CD4-positive, alpha-beta T cell treated with Interferon gamma for 1 hour (primary cell): ENCODE data around the gene ROM1.
"Not testable (repeated sequence)": the region's sequence is repeated elsewhere in the genome, so short reads cannot be mapped to it uniquely, and the experiment has no call there.

ENCODE experiments used
- DNase-seq: peaks from one replicate; pipeline ENCODE4 v3.0.0-alpha.2; 2020

Gene ROM1

DNA sequence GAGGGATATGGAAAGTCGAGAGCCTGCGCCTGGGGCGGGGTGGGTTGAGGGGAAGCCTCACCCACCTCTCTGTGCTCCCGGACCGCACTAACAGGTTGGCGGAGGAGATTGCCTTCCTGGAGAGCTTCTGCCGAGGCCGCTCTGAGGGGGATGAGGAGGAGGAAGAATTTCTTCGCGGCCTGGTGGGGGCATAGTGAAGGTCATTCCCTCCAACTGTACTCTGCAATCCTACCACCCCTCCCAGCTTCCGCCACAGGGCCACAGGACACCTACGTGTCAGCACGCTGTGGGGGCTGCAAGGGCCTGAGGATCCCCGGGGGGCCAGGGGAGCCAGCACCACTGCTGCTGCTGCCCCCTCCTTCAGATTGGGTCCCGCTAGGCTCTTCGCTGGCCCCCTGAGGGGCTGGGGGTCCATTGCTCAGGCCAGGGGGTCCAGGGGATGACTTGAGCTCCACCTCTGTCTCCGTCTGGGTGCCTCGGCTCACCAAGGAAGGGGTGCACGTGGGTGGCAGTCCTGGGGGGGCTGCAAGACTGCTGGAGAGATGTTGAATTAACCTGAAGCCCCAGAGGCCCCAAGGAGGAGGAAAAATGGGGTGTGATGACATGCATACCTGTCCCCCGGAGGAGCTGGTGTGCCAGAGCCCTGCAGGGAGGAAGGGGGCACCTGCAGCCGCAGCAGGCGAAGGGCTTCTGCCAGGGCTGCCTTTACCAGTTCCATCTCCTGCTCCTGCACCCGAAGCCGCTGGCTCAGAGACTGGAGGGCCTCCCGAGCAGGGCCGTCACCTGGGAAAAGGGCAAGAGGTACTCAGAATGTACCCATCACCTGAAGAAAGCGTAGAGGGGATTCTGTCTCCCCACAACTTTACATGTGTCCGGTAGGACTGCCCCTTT lies 2.0 kb upstream of the ROM1 start:
- DNase-seq: no peak

DNA sequence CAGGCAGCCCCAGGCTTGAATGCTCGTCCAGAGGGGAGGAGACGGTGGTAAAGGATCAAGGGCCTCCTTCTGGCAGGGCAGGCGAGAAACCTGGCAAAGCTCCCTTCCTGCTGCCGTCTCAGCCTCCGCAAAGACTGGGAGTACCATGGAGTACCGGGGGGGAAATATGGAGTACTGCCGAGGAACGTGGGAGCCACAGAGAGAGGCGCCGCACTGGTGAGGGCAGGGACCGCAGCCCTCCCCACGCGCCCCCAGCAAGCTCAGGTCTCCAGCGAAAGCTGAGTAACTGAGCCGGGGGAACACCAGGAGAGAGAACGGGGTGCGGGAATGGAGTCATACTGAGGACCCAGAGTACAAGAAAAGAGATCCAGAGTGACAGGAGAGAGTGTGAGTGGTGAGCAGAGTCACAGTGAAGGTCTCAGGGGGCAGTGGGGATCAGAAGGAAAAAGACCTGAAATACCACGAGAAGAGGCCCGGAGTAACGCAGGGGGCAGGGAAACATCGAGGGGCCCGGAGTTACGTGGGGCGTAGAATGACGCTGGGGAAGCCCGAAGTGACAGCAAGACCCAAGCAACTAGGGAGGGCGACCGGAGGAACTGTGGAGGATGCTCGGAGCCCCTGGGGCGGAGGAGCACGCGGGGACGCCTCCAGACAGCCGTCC lies 1.2 kb upstream of the ROM1 start:
- DNase-seq: peak; percentile 69

DNA sequence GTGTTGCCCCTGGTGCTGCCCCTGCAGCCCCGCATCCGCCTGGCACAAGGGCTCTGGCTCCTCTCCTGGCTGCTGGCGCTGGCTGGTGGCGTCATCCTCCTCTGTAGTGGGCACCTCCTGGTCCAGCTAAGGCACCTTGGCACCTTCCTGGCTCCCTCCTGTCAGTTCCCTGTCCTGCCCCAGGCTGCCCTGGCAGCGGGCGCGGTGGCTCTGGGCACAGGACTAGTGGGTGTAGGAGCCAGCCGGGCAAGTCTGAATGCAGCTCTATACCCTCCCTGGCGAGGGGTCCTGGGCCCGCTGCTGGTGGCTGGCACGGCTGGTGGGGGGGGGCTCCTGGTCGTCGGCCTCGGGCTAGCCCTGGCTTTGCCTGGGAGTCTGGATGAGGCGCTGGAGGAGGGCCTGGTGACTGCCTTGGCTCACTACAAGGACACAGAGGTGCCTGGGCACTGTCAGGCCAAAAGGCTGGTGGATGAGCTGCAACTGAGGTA lies 278 bp downstream of the ROM1 start:
- DNase-seq: no peak

DNA sequence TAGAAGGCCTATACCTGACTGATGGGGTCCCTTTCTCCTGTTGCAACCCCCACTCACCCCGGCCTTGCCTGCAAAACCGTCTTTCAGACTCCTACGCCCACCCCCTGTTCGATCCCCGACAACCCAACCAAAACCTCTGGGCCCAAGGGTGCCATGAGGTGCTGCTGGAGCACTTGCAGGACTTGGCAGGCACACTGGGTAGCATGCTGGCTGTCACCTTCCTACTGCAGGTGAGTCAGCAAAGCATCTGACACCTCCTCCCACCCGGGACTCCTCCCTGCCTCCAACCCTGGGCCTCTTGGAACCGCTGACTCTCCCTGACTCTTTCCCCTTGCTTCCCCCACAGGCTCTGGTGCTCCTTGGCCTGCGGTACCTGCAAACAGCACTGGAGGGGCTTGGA lies 1.2 kb downstream of the ROM1 start:
- DNase-seq: no peak

DNA sequence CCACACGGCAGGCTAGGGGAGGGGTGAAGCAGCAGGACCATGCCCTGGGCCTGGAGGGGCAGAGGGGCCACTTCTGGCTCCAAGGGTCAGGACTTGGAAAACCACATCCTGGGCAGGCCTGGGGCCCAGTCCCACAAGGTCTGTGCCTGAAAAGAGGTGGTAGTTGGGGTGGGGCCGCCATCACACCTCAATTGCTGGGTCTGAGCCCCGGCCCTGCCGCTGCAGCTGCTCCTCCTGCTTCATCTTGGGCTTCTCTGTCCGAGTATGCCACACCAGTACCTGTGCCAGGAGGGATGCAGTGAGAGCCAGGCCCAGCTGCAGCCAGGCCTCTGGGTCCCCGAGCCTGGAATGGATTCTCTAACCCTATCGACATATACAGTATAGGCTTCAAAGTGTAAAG lies 2.5 kb downstream of the ROM1 start:
- no peak for DNase-seq

DNA sequence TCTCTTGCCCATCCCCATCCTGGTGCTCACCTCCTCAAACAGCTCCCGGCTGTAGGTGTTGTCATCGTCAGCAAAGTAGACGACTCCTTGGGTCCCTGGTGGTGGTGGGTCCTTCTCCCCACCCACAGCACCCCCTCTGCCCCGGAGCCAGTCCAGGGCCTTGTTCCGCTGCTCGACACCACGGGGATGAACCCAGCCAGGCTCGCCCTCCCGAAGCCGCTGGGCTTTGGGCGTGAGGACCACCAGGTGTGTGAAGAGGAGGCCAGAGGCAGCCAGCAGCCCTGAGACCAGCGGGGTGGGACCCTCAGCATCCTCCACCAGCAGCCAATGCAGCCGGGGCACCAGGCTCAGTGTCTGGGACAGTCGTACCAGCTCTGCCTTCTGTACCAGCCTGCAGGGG lies 3.9 kb downstream of the ROM1 start:
- not testable (repeated sequence) for DNase-seq

DNA sequence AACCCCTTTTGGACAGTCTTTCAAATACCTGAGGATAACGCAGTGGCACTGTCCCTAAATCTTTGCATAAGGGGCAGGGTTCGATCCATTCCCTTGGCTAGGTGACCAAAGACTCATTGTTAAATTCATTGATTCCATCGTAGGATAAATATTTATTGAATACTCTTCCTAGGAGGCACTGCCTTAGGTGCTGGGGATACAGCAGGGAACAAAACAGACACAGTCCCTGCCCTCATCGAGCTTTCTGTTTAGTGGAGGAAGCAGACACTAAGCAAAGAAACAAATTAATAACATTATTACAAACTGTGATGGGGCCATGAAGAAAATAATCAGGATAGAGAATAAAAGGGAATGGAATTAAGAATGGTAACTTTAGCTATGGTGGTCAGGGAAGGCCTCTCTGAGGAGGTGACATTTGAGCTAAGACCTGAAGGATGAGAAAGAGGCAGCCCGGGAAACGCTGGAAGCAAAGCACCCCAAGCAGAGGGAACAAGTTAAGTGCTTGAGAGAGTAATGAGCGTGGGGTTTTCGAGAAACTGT lies 8.0 kb downstream of the ROM1 start:
- no peak for DNase-seq

DNA sequence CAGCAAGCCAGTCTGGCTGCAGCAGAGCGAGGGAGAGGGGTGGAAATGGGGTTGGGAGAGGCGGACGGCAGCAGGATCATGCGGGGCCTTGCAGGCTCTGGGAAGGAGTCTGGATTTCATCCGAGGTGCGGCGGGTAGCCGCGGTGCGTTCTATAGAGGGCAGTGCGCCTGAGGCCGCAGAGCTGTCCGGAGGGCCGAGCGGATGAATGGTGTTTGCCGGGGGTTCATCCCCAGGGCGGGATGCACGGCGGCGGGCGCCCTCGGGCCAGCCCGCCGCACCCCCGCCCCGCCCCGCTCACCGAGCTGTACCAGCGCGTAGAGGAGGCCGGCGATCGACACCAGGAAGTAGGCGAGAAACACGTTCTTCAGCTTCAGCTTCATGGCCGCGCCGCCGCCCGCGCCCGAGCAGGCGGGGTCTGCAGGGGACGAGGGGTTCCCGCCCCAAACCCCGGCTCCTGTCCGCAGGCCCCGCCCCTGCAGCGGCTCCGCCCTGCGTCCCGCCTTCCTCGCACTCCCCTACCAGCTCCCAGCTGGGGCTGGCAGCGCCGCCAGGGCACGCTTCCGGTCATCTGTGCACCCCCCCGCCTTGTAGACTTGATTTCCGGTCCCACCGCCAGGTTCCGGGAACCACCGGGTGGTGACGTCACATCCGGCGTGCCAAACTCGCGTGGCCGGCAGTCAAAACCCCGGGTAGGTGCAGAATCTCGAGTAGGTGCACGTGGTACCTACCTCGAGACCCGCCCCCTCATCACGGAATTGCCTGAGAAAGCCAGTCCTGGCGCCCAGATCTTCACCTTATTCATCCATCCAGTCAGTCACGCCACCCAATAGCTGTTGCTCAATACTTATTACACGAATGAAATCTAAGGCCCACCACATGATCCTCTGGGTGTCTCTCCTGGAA lies 8.8 kb downstream of the ROM1 start, which contains the start of gene B3GAT3:
Gene B3GAT3 (minus strand): TSS at position 420 of the 904 bp plus-strand sequence. CDS start 39 bp downstream, at position 381.
- peak; percentile 98 for DNase-seq

DNA sequence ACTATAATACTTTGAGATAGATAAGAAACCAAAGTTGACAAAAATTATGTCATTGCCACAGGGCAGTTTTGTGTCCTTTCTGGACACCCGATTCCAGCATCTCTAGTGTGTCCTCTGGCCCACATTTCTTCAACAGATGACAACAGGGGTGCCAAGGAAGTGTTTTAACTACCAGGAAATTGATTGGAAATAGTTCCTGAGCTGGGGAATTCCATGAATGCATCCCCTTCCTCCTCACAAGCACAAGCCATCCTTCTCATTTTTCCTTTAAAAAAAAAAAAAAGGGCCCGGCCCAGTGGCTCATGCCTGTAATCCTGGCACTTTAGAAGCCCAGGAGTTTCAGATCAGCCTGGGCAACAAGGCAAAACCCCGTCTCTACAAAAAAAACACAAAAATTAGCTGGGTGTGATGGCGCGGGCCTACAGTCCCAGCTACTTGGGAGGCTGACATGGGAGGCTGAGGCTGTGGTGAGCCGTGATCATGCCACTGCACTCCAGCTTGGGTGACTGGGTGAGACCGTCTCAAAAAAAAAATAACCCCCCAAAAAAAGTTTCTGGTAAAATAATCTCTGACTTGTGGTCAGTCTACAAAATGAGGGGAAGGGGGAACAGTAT lies 9.5 kb downstream of the ROM1 start:
- DNase-seq: no peak

DNA sequence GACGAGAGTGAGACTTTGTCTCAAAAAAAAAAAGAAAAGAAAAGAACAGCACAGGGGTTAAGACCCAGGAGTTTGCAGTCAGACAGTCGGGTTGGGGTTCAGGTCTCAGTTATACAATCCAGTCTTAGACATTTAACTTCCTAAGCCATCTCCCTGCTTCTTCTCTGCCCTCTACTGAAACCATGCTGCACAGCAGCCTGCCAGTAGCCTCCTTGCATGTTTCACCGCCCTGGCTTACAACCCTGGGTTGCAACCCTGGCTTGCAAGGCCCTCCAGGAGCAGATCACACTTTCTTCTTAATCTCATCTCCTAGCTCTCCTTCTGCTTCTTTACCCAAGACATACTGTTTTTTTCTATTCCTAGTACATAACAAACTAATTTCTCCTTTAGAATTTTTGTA lies 14.7 kb downstream of the ROM1 start:
- no peak for DNase-seq

DNA sequence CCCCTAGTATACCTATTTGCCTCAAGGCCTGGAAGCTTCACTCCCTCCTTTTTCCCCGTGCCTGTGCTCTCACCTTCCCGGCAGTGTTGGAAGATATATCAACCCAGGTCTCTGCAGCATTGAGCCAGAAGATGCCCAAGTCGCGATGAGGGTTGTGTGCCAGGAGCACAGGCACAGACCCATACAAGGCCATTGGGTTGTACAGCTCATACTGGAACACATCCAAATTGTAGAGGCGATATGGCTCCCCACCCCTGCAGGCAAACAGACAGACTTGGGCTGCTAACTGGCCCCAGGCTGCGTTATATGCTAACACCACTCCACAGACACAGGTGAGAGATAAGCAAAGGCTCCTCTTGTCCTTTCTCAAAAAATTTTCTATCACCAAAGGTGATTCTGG lies 19.4 kb downstream of the ROM1 start:
- DNase-seq: no peak

DNA sequence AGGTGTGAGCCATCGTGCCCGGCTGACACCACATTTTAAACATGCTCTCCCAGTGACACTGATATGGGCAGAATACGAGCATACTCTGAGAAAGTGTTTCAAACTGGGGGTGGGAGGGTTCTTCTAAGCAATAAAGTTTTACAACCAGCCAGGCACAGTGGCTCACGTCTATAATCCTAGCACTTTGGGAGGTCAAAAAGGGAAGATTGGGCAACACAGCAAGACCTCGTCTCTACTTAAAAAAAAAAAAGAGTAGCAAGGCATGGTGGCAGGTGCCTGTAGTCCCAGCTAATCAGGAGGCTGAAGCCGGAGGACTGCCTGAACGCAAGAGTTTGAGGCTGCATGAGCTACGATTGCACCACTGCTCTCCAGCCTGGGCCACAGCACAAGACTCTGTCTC lies 31.2 kb downstream of the ROM1 start:
- no peak for DNase-seq

DNA sequence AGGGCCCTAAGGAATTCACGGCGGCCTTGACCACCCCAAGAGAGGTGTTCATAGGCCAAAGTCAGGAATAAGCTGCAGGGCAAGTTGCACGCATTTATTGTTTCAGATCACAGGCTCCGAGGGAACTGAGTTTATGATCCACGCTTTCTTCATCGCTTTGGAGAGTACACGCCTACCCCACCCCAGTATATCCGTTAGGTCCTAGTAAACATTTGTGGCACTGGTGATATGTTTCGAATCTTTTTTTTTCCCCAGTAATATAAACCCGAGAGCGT lies 32.6 kb downstream of the ROM1 start:
- no peak for DNase-seq

DNA sequence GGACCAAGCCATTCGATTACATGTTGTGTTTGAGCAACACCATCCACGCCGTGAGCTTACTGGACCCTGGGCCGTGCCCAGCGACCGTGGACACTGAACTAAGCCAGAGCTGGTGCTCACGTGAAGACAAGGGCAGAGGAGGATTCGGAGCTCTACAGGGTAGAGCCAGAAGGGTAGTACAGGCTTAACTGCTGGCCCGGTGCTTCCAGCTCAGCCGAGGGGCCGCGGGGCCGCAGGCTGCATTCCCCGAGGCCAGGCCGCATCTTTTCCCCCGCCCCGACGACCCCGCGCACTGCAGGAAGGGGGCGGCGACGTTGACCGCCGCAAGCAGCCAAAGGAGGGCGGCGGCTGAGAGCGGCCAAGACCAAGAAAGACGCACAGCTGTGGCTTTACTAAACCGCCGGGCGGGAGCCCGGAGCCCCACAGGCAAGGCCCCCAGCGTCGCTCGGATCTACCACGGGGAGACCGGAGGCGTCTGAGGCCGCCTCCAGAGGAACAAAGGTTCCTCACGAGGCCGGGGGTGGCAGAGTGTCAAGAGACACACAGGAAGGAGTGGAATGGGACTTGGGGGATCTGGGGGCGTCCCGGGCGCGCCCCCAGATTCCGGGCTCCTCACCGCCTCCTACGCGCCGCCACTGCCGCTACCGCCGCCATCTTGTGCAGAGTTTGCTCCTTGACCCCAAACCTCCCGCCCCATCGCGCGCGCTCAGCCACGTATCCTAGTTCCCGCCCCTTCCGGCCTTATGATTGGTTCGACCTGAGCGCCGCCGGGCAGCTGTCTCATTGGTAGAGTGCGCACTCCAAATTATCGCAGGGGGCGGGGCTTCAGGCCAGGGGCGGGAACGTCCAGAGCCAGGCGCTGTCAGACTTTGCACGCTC lies 33.1 kb downstream of the ROM1 start, which contains the start of gene GANAB:
Gene GANAB (minus strand): TSS at position 668 of the 879 bp plus-strand sequence. CDS start 14 bp downstream, at position 654.
- peak; percentile 98 for DNase-seq

DNA sequence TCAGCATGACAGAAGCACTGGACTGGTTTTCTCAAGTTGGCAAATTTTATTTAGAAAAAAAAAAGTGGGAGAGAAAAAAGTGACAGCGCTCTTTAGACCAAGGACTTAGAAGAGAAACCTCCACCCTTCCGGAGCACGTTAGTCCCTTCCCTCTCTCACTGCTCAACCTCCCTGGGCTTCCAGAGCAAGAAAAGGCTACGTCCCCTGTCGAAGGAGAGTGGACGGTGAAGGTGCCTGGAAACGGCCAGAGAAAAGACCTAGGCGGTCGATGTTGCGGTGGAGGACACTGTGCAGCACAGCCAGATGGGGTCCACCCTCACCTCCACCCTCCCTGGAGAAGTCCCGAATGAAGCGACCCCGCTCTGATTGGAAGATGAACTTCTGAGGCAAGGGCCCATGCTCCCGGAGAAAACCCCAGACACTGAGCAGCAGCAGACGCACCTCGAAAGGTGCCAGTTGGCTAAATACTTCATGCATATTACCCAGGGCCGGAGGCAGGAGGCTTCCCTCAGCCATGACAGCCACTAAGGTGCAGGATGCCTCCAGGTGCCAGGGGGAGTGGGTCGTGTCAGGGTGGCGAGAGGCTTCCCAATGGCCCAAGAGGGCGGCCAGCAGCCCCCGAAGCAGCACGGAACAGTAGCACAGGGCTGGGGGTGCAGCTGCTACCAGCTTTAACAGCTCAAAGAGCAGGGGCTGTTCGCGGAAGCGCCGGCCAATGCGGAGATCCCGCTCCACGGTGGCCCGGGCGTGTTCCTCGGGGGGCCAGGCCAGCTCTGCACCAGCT lies 34.0 kb downstream of the ROM1 start:
- DNase-seq: no peak

DNA sequence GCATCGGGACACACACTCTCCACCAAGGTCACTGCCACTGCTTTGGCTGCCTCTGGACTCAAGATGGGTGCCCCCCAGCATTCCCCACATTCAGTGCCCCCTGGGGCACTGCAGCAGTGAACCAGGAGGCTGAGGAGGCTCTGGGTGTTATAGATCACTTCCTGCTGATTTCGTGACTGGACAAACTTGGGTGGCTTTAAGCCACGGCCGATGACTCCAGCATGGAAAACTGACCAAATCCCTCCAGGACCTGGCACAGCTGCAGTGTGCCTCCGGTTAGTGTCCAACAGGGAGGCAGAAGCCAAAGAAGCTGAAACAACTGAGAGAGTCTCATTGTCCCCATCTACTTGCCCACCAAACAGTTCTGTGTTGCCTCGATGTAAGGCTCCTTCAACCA lies 34.5 kb downstream of the ROM1 start:
- DNase-seq: no peak

DNA sequence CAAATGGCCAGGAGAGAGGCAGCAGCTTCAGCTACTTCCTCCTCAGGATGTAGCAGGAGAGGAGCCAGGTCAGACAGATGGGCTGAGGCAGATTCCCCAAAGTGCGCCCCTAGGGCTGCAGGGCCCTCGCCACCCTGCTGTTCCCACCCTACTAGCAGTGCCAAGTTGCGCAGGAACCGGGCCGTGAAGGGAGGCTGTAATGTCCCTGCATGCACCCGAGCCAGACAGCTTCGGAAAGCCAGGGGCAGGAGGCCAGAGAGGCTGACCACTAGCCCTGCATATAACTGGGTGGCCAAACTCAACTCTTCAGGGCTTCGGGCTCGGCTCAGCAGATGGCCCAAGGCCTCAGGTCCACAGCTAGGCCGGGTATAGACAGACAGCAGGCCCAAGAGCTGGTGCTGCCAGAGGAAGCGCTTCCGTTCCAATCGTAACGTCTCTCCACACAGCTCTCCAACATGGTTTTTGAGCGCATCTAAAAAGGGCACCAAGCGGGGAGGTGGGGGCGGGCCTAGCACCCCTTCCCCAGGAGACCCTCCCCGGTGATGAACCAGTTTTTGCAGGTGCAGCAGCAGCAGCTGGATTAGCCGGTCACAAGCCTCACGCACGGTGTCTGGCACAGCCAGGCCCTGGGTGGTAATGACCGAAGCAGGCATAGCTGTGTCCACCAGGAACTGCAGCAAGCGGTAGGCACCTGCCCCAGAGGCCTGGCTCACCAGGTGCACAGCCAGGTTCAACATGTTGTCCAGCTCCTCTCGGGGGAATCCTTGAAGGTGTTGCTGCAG lies 35.3 kb downstream of the ROM1 start:
- no peak for DNase-seq

DNA sequence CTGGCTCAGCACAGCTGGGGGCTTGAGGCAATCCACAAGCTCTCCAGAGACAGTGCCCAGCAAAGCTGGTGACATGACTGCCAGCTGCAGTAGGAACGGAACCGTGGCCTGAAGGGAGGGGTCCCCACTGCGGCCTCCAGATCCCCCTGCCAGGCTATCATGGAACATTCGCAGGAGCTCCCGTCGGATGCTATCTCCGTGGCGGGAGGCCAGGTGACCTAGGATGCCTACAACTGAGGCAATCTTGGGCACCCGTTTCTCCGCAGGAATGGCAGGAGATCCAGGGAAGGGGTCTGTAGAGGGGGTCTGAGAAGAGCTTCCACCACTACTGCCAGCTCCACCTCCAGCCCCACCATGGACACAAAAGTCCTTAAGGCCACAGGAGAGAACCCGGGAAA lies 35.9 kb downstream of the ROM1 start:
- no peak for DNase-seq

DNA sequence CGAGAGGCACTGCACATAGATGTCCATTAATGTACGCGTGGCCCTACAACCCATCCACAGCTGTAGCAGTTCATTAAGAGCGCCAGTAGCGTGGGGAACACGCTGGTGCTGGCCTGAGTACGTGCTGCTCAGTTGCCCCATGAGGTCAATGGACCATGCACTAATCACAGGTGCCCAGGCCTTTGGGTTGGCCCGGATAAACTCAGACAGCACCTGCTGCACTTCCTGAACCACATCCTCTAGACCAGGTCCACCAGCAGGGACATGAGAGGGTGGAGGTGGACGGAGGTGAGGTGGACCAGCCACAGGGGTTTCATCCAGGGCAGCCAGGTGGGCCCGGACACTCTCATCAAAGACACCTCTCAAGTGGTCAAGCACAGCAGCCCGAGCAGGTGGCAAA lies 36.4 kb downstream of the ROM1 start:
- no peak for DNase-seq

DNA sequence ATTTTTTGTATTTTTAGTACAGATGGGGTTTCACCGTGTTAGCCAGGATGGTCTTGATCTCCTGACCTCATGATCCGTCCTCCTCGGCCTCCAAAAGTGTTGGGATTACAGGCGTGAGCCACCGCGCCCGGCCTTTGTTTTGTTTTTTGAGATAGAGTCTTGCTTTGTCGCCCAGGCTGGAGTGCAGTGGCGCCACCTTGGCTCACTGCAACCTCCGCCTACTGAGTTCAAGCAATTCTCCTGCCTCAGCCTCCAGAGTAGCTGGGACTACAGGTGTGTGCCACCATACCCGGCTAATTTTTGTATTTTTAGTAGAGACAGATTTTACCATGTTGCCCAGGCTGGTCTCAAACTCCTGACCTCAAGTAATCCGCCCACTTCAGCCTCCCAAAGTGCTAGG lies 37.2 kb downstream of the ROM1 start:
- not testable (repeated sequence) for DNase-seq
